Stimulated activated CD8-positive, alpha-beta memory T cell treated with anti-CD3 and anti-CD28 coated beads, Interleukin-7, amount 100 ng/mL, for 1 hour (primary cell): ENCODE measurements around the gene MUC6.

Experiments used
- DNase-seq, 2 donors: peaks; one replicate each; pipeline ENCODE4 v3.0.0-alpha.2; 2020; ENCODE audit warnings: low read depth in 2 of 2

MUC6 gene

GRCh38 chr11:1072116-1072820 is 35.8 kb upstream of the MUC6 start:
- DNase-seq, result no peak

GRCh38 chr11:1071571-1072115 is 35.1 kb upstream of the MUC6 start:
- no peak for DNase-seq

GRCh38 chr11:1070594-1071462 is 34.3 kb upstream of the MUC6 start:
- no peak for DNase-seq

GRCh38 chr11:1069740-1070139 is 33.2 kb upstream of the MUC6 start:
- no peak for DNase-seq

GRCh38 chr11:1067812-1068496 is 31.4 kb upstream of the MUC6 start:
- no peak for DNase-seq

- DNase-seq, result no peak
These were observed 27.6 kb upstream of the MUC6 start for GRCh38 chr11:1064167-1064566.

GRCh38 chr11:1062075-1062820 is 25.7 kb upstream of the MUC6 start:
- no peak for DNase-seq

- DNase-seq, result no peak
These were observed 24.5 kb upstream of the MUC6 start for GRCh38 chr11:1060852-1061616.

GRCh38 chr11:1060410-1060809 is 23.9 kb upstream of the MUC6 start:
- DNase-seq, result no peak

GRCh38 chr11:1059759-1060158 is 23.2 kb upstream of the MUC6 start:
- DNase-seq, result no peak

- DNase-seq, result no peak
These were observed 21.3 kb upstream of the MUC6 start for GRCh38 chr11:1057806-1058205.

GRCh38 chr11:1055990-1056771 is 19.7 kb upstream of the MUC6 start:
- DNase-seq, result no peak

- no peak for DNase-seq
These were observed 18.7 kb upstream of the MUC6 start for GRCh38 chr11:1055109-1055703.

- DNase-seq, result no peak
These were observed 17.9 kb upstream of the MUC6 start for GRCh38 chr11:1054143-1055108.

GRCh38 chr11:1053121-1053901 is 16.8 kb upstream of the MUC6 start:
- DNase-seq, result no peak

GRCh38 chr11:1052133-1053011 is 15.9 kb upstream of the MUC6 start:
- no peak for DNase-seq
